ENCODE results near the gene LDLRAD4.

Gene LDLRAD4

DNA sequence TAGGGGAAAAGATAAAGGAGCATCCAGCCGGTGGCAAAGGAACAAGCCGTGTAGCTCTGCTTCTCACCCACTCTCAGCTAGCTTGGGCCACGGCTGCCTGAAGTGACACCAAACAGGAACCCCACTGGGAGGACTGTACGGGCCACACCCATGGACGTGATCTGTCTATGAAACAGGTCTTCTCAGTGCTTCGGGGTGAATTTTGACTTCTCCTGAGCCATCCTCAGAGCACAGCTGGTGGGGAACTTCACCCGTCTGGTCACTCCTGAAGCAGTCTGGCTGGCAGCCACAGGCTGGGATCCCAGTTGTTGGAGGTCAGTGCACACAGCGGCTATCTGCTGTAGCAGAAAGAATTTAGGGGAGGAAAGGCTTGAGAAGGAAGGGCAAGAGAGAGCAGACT is 284.0 kb downstream of the LDLRAD4 start:
- Mint-ChIP-seq H3K4me1 (ENCODE audit: low read depth) (peaks cover 30% of the 10 kb centered on the region), H3K27ac (no peak overlapping the region), H3K9me3 (peaks cover 9% of the 10 kb centered on the region), H3K27me3 (no peaks in the 10 kb centered on the region), H3K4me3 (no peak overlapping the region), H3K36me3 (ENCODE audit: low read depth) (peaks cover 22% of the 10 kb centered on the region)

- H3K4me3 Mint-ChIP-seq, result no peak overlapping the region
- H3K27ac Mint-ChIP-seq, result no peak overlapping the region
- no peaks in the 10 kb centered on the region for H3K27me3 Mint-ChIP-seq
- peaks cover 14% of the 10 kb centered on the region for H3K36me3 Mint-ChIP-seq (ENCODE audit: low read depth)
- peaks cover 30% of the 10 kb centered on the region for H3K4me1 Mint-ChIP-seq (ENCODE audit: low read depth)
- peaks cover 10% of the 10 kb centered on the region for H3K9me3 Mint-ChIP-seq
Measured at GRCh38 chr18:13503836-13504235, 285.3 kb downstream of the LDLRAD4 start.

- Mint-ChIP-seq H3K36me3 (ENCODE audit: low read depth) (peaks cover 15% of the 10 kb centered on the region), H3K4me1 (ENCODE audit: low read depth) (peaks cover 34% of the 10 kb centered on the region), H3K27me3 (no peaks in the 10 kb centered on the region), H3K27ac (no peak overlapping the region), H3K4me3 (no peak overlapping the region), H3K9me3 (peaks cover 5% of the 10 kb centered on the region)
Measured at GRCh38 chr18:13505780-13506345, 287.3 kb downstream of the LDLRAD4 start.

DNA sequence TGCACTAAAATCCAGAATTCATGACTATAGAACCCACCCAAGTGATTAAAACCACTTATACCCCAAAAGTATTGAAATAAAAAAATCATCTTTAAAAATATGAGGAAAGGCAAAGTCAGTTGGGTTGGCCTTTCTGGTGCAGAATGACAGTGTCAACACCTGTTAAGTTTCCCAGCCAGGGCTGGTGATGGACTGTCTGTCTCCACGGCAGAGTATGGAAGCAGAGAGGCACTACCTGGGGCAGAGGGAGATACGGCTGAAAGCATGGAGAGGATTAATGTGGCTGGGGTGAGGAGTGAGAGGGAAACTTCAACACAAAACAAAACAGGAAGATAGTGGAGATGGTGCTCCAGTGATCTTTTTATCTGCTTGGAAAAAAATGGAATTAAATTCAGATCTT is 292.0 kb downstream of the LDLRAD4 start:
- H3K4me3 Mint-ChIP-seq, result no peak overlapping the region
- H3K36me3 Mint-ChIP-seq (ENCODE audit: low read depth), result peaks cover 19% of the 10 kb centered on the region
- H3K4me1 Mint-ChIP-seq (ENCODE audit: low read depth), result peaks cover 42% of the 10 kb centered on the region
- H3K27ac Mint-ChIP-seq, result no peak overlapping the region
- peaks cover 5% of the 10 kb centered on the region for H3K9me3 Mint-ChIP-seq
- H3K27me3 Mint-ChIP-seq, result no peaks in the 10 kb centered on the region

GRCh38 chr18:13511961-13512577 is 293.5 kb downstream of the LDLRAD4 start:
- no peak overlapping the region for H3K27ac Mint-ChIP-seq
- H3K9me3 Mint-ChIP-seq, result peaks cover 5% of the 10 kb centered on the region
- no peak overlapping the region for H3K4me3 Mint-ChIP-seq
- peaks cover 34% of the 10 kb centered on the region for H3K4me1 Mint-ChIP-seq (ENCODE audit: low read depth)
- H3K27me3 Mint-ChIP-seq, result no peaks in the 10 kb centered on the region
- H3K36me3 Mint-ChIP-seq (ENCODE audit: low read depth), result peaks cover 22% of the 10 kb centered on the region

GRCh38 chr18:13513021-13513420 is 294.5 kb downstream of the LDLRAD4 start:
- Mint-ChIP-seq H3K27ac (peak overlapping the region; percentile 37), H3K27me3 (no peaks in the 10 kb centered on the region), H3K4me3 (no peak overlapping the region), H3K4me1 (ENCODE audit: low read depth) (peaks cover 34% of the 10 kb centered on the region), H3K36me3 (ENCODE audit: low read depth) (peaks cover 28% of the 10 kb centered on the region), H3K9me3 (peaks cover 6% of the 10 kb centered on the region)

DNA sequence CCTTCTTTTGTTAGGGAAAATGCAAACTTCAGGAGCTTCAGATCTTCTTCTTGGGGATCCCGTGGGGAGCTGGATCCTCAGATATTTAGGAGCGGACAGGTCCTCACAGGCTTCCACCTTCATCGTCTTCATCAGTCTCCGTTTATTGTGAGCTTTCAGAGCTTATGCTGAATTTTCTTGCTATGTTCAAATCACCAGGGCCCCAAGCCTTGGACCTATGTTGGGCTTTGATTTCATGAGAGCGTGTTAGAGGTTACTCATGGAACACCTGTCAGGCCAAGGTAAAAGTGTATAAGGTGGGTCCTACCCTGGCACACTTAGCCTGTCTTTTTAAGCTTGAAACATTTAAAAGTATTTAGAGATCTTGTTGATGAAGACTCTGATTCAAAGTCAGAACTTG is 294.9 kb downstream of the LDLRAD4 start:
- Mint-ChIP-seq H3K4me1 (ENCODE audit: low read depth) (peaks cover 34% of the 10 kb centered on the region), H3K9me3 (peaks cover 9% of the 10 kb centered on the region), H3K27ac (no peak overlapping the region), H3K27me3 (no peaks in the 10 kb centered on the region), H3K36me3 (ENCODE audit: low read depth) (peaks cover 33% of the 10 kb centered on the region), H3K4me3 (no peak overlapping the region)

- Mint-ChIP-seq H3K27me3 (no peaks in the 10 kb centered on the region), H3K9me3 (peaks cover 4% of the 10 kb centered on the region), H3K4me1 (ENCODE audit: low read depth) (peaks cover 34% of the 10 kb centered on the region), H3K4me3 (no peak overlapping the region), H3K27ac (no peak overlapping the region), H3K36me3 (ENCODE audit: low read depth) (peaks cover 32% of the 10 kb centered on the region)
Measured at GRCh38 chr18:13514558-13514957, 296.0 kb downstream of the LDLRAD4 start.

DNA sequence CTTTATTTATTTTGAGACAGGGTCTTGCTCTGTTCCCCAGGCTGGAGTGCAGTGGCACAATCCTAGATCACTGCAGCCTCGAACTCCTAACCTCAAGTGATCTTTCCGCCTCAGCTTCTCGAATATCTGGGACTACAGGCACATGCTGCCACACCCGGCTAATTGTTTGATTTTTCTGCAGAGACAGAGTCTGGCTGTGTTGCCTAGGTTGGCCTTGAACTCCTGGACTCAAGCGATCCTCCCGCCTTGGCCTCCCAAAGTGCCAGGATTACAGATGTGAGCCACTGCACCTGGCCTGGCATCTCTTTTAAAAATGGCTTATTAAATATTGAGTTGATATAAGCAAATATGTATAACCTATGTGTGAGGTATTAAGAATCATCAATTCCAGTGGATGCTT is 298.3 kb downstream of the LDLRAD4 start:
- Mint-ChIP-seq H3K4me3 (no peak overlapping the region), H3K27ac (no peak overlapping the region), H3K9me3 (peaks cover 4% of the 10 kb centered on the region), H3K4me1 (ENCODE audit: low read depth) (peaks cover 26% of the 10 kb centered on the region), H3K36me3 (ENCODE audit: low read depth) (peaks cover 32% of the 10 kb centered on the region), H3K27me3 (no peaks in the 10 kb centered on the region)

DNA sequence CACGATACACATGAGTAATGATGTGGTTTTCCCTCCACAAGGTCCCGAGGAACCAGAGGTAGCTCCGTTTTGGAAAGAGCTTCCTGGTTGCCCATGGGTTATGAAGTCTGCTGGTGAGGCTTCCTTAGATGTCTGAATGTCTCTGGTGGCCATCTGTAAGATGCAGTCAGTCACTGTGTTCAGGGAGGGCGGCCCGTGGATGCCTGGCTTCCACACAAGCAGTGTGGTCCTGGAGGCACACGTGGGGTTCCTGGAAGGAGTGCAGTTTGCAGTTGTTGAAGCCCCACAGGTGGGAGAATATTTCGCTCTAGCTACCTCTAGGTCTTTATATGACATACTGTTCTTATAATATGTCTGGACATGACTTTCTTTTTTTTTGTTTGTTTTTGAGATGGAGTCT is 298.8 kb downstream of the LDLRAD4 start:
- Mint-ChIP-seq H3K27me3 (no peaks in the 10 kb centered on the region), H3K9me3 (peaks cover 4% of the 10 kb centered on the region)

DNA sequence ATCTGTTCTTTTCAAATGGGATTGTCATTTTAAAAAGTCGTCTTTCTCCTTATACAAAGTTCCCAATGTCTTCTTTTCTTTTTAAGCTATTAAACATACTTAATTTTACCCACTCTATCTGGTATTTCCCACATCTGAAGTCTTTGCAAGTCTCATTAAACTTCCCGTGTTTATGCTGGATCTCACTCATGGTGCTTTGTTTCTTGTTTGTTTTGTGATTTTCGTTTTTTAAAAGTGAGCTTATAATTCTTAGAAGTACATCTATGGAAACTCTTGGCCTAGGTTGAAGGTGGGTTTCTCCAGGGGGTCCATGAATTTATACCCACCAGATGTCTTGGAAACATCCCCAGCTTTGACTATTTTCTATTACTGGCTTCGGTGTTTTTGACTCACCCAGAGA is 299.8 kb downstream of the LDLRAD4 start:
- peaks cover 32% of the 10 kb centered on the region for H3K36me3 Mint-ChIP-seq (ENCODE audit: low read depth)
- no peaks in the 10 kb centered on the region for H3K27me3 Mint-ChIP-seq
- no peak overlapping the region for H3K4me3 Mint-ChIP-seq
- H3K9me3 Mint-ChIP-seq, result peaks cover 4% of the 10 kb centered on the region
- H3K4me1 Mint-ChIP-seq (ENCODE audit: low read depth), result peaks cover 11% of the 10 kb centered on the region
- H3K27ac Mint-ChIP-seq, result no peak overlapping the region

More for the DNA sequence above, 298.8 kb downstream of the LDLRAD4 start:
- Mint-ChIP-seq H3K4me1 (ENCODE audit: low read depth) (peaks cover 21% of the 10 kb centered on the region), H3K27ac (no peak overlapping the region), H3K36me3 (ENCODE audit: low read depth) (peaks cover 32% of the 10 kb centered on the region), H3K4me3 (no peak overlapping the region)

- Mint-ChIP-seq H3K4me1 (ENCODE audit: low read depth) (peaks cover 18% of the 10 kb centered on the region), H3K9me3 (peaks cover 4% of the 10 kb centered on the region), H3K27me3 (no peaks in the 10 kb centered on the region), H3K27ac (peak overlapping the region; percentile 43), H3K36me3 (ENCODE audit: low read depth) (peaks cover 39% of the 10 kb centered on the region), H3K4me3 (no peak overlapping the region)
Measured at GRCh38 chr18:13520306-13520705, 301.7 kb downstream of the LDLRAD4 start.

DNA sequence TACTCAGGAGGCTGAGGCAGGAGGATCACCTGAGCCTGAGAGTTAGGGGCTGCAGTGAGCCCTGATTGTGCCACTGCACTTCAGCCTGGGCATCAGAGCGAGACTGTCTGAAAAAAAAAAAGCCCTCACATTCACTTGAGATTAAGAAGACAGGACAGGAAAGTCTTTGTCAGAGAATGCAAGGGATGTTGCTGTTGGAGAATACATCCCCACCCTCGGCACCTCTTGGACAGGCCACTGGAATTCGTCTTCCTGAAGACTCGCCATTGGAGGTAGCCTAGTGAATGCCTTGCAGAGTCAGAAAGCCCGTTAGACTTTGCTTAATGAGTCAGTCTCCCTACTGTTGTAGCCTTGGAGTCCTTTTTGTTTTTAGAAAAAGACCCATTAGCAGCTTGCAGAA is 302.2 kb downstream of the LDLRAD4 start:
- H3K4me3 Mint-ChIP-seq, result no peak overlapping the region
- peaks cover 36% of the 10 kb centered on the region for H3K36me3 Mint-ChIP-seq (ENCODE audit: low read depth)
- no peaks in the 10 kb centered on the region for H3K27me3 Mint-ChIP-seq
- peaks cover 4% of the 10 kb centered on the region for H3K9me3 Mint-ChIP-seq
- no peak overlapping the region for H3K27ac Mint-ChIP-seq
- H3K4me1 Mint-ChIP-seq (ENCODE audit: low read depth), result peaks cover 18% of the 10 kb centered on the region

DNA sequence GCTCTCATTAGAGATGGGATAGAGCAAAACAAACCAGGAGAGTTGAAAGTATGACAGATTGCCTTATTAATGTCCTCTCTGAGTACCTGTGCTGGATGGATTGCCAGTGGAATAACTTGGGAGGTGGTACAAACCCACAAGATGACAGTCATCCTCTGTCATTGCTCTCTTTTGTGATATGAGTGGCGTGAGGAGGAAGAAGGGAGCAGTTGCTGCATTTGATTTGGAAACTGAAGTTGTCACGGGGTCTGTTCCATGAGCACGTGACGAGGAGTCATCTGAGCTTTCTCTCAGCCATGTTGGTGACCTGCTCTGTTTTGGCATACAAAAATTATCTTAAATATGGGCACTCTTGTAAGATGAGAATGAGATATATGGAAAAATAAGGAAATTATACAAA is 302.9 kb downstream of the LDLRAD4 start:
- Mint-ChIP-seq H3K36me3 (ENCODE audit: low read depth) (peaks cover 36% of the 10 kb centered on the region), H3K4me3 (no peak overlapping the region)

DNA sequence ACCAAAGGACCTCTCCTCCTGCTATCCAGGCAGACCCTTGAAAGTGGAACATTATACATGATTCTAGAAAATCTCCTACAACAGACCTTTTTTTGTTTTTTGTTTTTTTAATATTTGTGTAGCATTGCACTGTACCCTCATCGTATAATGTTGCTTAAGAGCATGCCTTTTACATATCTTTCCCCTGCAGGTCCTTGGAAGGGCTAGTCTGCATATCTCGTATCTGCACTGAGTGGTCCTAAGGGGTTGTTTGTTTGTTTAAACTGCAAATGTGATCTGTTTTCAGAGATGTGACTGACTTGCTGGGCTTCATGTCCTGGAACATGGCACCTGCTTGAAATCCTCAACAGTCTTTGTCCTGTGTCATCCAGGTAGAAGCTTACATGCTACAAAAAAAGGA is 303.7 kb downstream of the LDLRAD4 start:
- peaks cover 4% of the 10 kb centered on the region for H3K9me3 Mint-ChIP-seq
- no peaks in the 10 kb centered on the region for H3K27me3 Mint-ChIP-seq
- H3K27ac Mint-ChIP-seq, result no peak overlapping the region
- no peak overlapping the region for H3K4me3 Mint-ChIP-seq
- peaks cover 30% of the 10 kb centered on the region for H3K36me3 Mint-ChIP-seq (ENCODE audit: low read depth)
- peaks cover 28% of the 10 kb centered on the region for H3K4me1 Mint-ChIP-seq (ENCODE audit: low read depth)

More for the DNA sequence above, 302.9 kb downstream of the LDLRAD4 start:
- no peaks in the 10 kb centered on the region for H3K27me3 Mint-ChIP-seq
- H3K27ac Mint-ChIP-seq, result no peak overlapping the region
- peaks cover 4% of the 10 kb centered on the region for H3K9me3 Mint-ChIP-seq
- peaks cover 23% of the 10 kb centered on the region for H3K4me1 Mint-ChIP-seq (ENCODE audit: low read depth)
